Stromal cell of bone marrow (primary cell): ENCODE measurements around the gene MCTP1.

ENCODE experiments used
- DNase-seq: peaks from one replicate; pipeline ENCODE4 v3.0.0-alpha.2; 2012; ENCODE audit warnings: low read depth

Gene MCTP1

GRCh38 chr5:94698197-94698596 lies 586.7 kb downstream of the MCTP1 start:
- no peak for DNase-seq

GRCh38 chr5:94694671-94695070 lies 590.2 kb downstream of the MCTP1 start:
- no peak for DNase-seq

GRCh38 chr5:94693845-94694370 lies 591.0 kb downstream of the MCTP1 start:
- DNase-seq: no peak

GRCh38 chr5:94693043-94693822 lies 591.7 kb downstream of the MCTP1 start:
- DNase-seq: peak; percentile 43

- no peak for DNase-seq
These were observed 592.3 kb downstream of the MCTP1 start for GRCh38 chr5:94692581-94692980.

- DNase-seq: peak; percentile 14
These were observed 592.9 kb downstream of the MCTP1 start for GRCh38 chr5:94691949-94692348.

- no peak for DNase-seq
These were observed 593.6 kb downstream of the MCTP1 start for GRCh38 chr5:94691291-94691690.

- DNase-seq: no peak
These were observed 594.1 kb downstream of the MCTP1 start for GRCh38 chr5:94690778-94691177.

GRCh38 chr5:94689908-94690307 lies 595.0 kb downstream of the MCTP1 start:
- no peak for DNase-seq

- no peak for DNase-seq
These were observed 601.9 kb downstream of the MCTP1 start for GRCh38 chr5:94682814-94683520.

GRCh38 chr5:94675965-94676618 lies 608.8 kb downstream of the MCTP1 start:
- DNase-seq: no peak

- DNase-seq: no peak
These were observed 610.2 kb downstream of the MCTP1 start for GRCh38 chr5:94674490-94675382.

GRCh38 chr5:94672746-94673145 lies 612.1 kb downstream of the MCTP1 start:
- DNase-seq: no peak

- DNase-seq: no peak
These were observed 614.2 kb downstream of the MCTP1 start for GRCh38 chr5:94670726-94671125.

- no peak for DNase-seq
These were observed 617.0 kb downstream of the MCTP1 start for GRCh38 chr5:94667937-94668336.

GRCh38 chr5:94661086-94661485 lies 623.8 kb downstream of the MCTP1 start:
- DNase-seq: no peak

- no peak for DNase-seq
These were observed 624.4 kb downstream of the MCTP1 start for GRCh38 chr5:94660506-94660905.

- DNase-seq: no peak
These were observed 626.6 kb downstream of the MCTP1 start for GRCh38 chr5:94658272-94658671.
